Measurements from ENCODE around the gene GCNT1.
"Not testable (repeated sequence)": the region's sequence is repeated elsewhere in the genome, so short reads cannot be mapped to it uniquely, and the experiment has no call there.

- not testable (repeated sequence) for TF ChIP-seq CTCF (IDR thresholded peaks at IDR 0.05; ENCODE audit: low read length); EZH2 (IDR thresholded peaks at IDR 0.05; ENCODE audit: borderline replicate concordance, low read length)
These were observed 21.8 kb upstream of the GCNT1 start for GRCh38 chr9:76437017-76437699.

Measured in OCI-LY1 (cell line).